HG03103 (cell line): ENCODE results near the gene PARVB.
"Not testable (repeated sequence)": the region's sequence is repeated elsewhere in the genome, so short reads cannot be mapped to it uniquely, and the experiment has no call there.

Experiments
- ATAC-seq: cut with Tn5 transposase; IDR thresholded peaks from one replicate; pipeline ENCODE4 v1.9.1; 2021; ENCODE audit warnings: low read depth; ENCODE audit not compliant: unreplicated experiment

Gene PARVB

GRCh38 chr22:43996170-43996980 lies 27.7 kb upstream of the PARVB start:
- ATAC-seq, result no peak

GRCh38 chr22:43996981-43997265 lies 27.2 kb upstream of the PARVB start:
- no peak for ATAC-seq

GRCh38 chr22:43998679-43999264 lies 25.3 kb upstream of the PARVB start:
- no peak for ATAC-seq

GRCh38 chr22:43999378-43999777 lies 24.7 kb upstream of the PARVB start:
- no peak for ATAC-seq

GRCh38 chr22:44000123-44000522 lies 24.0 kb upstream of the PARVB start:
- no peak for ATAC-seq

- no peak for ATAC-seq
Observed at GRCh38 chr22:44001521-44001920, 22.6 kb upstream of the PARVB start.

GRCh38 chr22:44002324-44002723 lies 21.8 kb upstream of the PARVB start:
- no peak for ATAC-seq

GRCh38 chr22:44002997-44003396 lies 21.1 kb upstream of the PARVB start:
- no peak for ATAC-seq

GRCh38 chr22:44003405-44004103 lies 20.5 kb upstream of the PARVB start:
- ATAC-seq, result no peak

GRCh38 chr22:44004104-44004460 lies 20.0 kb upstream of the PARVB start:
- ATAC-seq, result no peak

- no peak for ATAC-seq
Observed at GRCh38 chr22:44005524-44005923, 18.6 kb upstream of the PARVB start.

- ATAC-seq, result no peak
Observed at GRCh38 chr22:44012162-44012561, 11.9 kb upstream of the PARVB start.

GRCh38 chr22:44012591-44012990 lies 11.5 kb upstream of the PARVB start:
- no peak for ATAC-seq

GRCh38 chr22:44014241-44014640 lies 9.9 kb upstream of the PARVB start:
- no peak for ATAC-seq

GRCh38 chr22:44016586-44016985 lies 7.5 kb upstream of the PARVB start:
- ATAC-seq, result not testable (repeated sequence)

- ATAC-seq, result no peak
Observed at GRCh38 chr22:44018594-44018993, 5.5 kb upstream of the PARVB start.

- no peak for ATAC-seq
Observed at GRCh38 chr22:44019416-44019815, 4.7 kb upstream of the PARVB start.

GRCh38 chr22:44019846-44020245 lies 4.3 kb upstream of the PARVB start:
- no peak for ATAC-seq

- no peak for ATAC-seq
Observed at GRCh38 chr22:44020981-44021380, 3.1 kb upstream of the PARVB start.

- ATAC-seq, result no peak
Observed at GRCh38 chr22:44023404-44024287, 456 bp upstream of the PARVB start.
